Non-pigmented ciliary epithelial cell (primary cell): ENCODE results near the gene PIP5K1C.

Experiments
- DNase-seq: peaks from one replicate; pipeline ENCODE4 v3.0.0-alpha.2; 2010; ENCODE audit warnings: low read depth

Gene PIP5K1C

GRCh38 chr19:3693025-3693925 is 7.0 kb downstream of the PIP5K1C start:
- DNase-seq: no peak

- DNase-seq: no peak
These were observed 7.9 kb downstream of the PIP5K1C start for GRCh38 chr19:3692141-3693024.

GRCh38 chr19:3691726-3692125 is 8.5 kb downstream of the PIP5K1C start:
- no peak for DNase-seq

- no peak for DNase-seq
These were observed 8.9 kb downstream of the PIP5K1C start for GRCh38 chr19:3691372-3691716.

- no peak for DNase-seq
These were observed 9.5 kb downstream of the PIP5K1C start for GRCh38 chr19:3690551-3691371.

GRCh38 chr19:3687774-3688706 is 12.2 kb downstream of the PIP5K1C start:
- DNase-seq: no peak

GRCh38 chr19:3687393-3687773 is 12.9 kb downstream of the PIP5K1C start:
- no peak for DNase-seq

GRCh38 chr19:3684817-3685410 is 15.4 kb downstream of the PIP5K1C start:
- DNase-seq: no peak

- DNase-seq: peak; percentile 70
These were observed 16.0 kb downstream of the PIP5K1C start for GRCh38 chr19:3684054-3684816.

- peak; percentile 84 for DNase-seq
These were observed 16.7 kb downstream of the PIP5K1C start for GRCh38 chr19:3683405-3684053.

GRCh38 chr19:3682741-3683404 is 17.4 kb downstream of the PIP5K1C start:
- DNase-seq: peak; percentile 46

GRCh38 chr19:3682286-3682685 is 18.0 kb downstream of the PIP5K1C start:
- no peak for DNase-seq

- DNase-seq: no peak
These were observed 19.3 kb downstream of the PIP5K1C start for GRCh38 chr19:3680939-3681338.

GRCh38 chr19:3679581-3679980 is 20.7 kb downstream of the PIP5K1C start:
- DNase-seq: no peak

- DNase-seq: no peak
These were observed 21.1 kb downstream of the PIP5K1C start for GRCh38 chr19:3679138-3679537.

GRCh38 chr19:3678188-3678587 is 22.1 kb downstream of the PIP5K1C start:
- no peak for DNase-seq

- DNase-seq: no peak
These were observed 25.3 kb downstream of the PIP5K1C start for GRCh38 chr19:3674784-3675543.
